ENCODE results near the gene OR2M2. TPM values are rescaled to one million over a fixed set of nuclear protein-coding genes. Genes with fewer than 3 reads are reported as not detected.

The OR2M2 gene
- total and polyA plus RNA-seq, 2 of the 4 experiments (the other 2 are of a cell fraction) = not detected

DNA sequence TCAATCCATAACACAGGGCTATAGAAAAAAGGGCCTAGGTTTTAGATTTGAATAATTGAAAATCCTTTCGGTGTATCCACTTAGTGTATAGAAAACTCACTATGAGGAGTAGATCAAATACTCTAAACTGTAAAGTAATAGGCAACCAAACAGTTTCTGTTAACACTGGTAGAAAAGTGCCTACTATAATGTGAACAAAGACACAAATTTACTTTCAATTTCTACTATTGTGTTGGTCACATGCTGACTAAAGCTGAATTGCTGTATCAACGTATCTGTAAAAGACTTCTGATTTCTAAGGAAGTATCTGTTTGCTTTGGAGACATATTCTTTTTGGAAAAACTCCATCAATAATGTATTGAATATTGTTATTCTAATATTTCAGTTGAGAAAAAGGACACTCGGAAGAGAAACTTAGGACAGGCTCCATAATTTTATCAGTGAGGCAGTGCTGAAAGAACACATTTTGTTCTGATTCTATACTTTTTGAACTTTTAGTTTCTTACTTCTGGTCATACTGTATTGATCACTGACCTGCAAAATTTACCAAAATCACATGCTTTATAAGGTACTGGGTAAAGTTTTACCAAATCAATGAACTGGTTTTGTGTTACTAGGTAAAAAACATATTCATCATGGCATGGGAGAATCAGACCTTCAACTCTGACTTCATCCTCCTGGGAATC, 30.0 kb upstream of the OR2M2 start, which contains the start of gene OR2M5:
OR2M5 (plus strand) TSS at position 636 of the 686 bp plus-strand sequence; CDS start at position 636, 0 bp downstream.
- no peak within 1 kb of the TSS for H2AK5ac ChIP-seq (ENCODE audit: low read depth, low read length)
- H2AK9ac ChIP-seq (replicated peaks; ENCODE audit: low read depth, low read length, poor library complexity) = no peak within 1 kb of the TSS
- H3K23ac ChIP-seq (ENCODE audit: low read depth, low read length) = no peak within 1 kb of the TSS
- H3K56ac ChIP-seq (ENCODE audit: extremely low read depth, insufficient read depth, low read length) = no peak within 1 kb of the TSS
- peaks cover 7% of the 10 kb centered on the region; the same call in 1 of the 2 replicates for H3K9me3 ChIP-seq (ENCODE audit: control insufficient read depth, insufficient read depth, low read length)
- in situ Hi-C loops (cut with MboI; ENCODE audit: low sequenced_read_pairs) = no loop called here
- H3K14ac ChIP-seq (replicated peaks; ENCODE audit: low read depth, low read length) = no peak within 1 kb of the TSS
- no peak within 1 kb of the TSS for H4K8ac ChIP-seq (ENCODE audit: low read depth in 2 of 2, low read length in 2 of 2)
- no peak within 1 kb of the TSS for H3K4ac ChIP-seq (ENCODE audit: low read depth, low read length)
- H3K4me3 ChIP-seq (ENCODE audit: insufficient read depth, low read depth, low read length) = no peak within 1 kb of the TSS
- POLR2A ChIA-PET (ENCODE audit: unreplicated experiment) = no interaction called here
- no peak within 1 kb of the TSS for H3K9ac ChIP-seq (ENCODE audit: low read depth, low read length)
- H3K4me1 ChIP-seq (ENCODE audit: control insufficient read depth, insufficient read depth, low read length) = no peaks in the 10 kb centered on the region
- no peak within 1 kb of the TSS for H3K18ac ChIP-seq (ENCODE audit: low read depth, low read length)
- H4K5ac ChIP-seq (ENCODE audit: low read depth, low read length) = no peak within 1 kb of the TSS
- CTCF ChIA-PET = no interaction called here
- H2BK5ac ChIP-seq (ENCODE audit: low read depth, low read length, poor library complexity, severe bottlenecking) = no peak within 1 kb of the TSS
- H4K20me1 ChIP-seq (ENCODE audit: insufficient read depth, low read length) = no peaks in the 10 kb centered on the region
- H3K79me1 ChIP-seq (ENCODE audit: low read depth in 1 of 2, low read length in 2 of 2) = no peaks in the 10 kb centered on the region
- dilution Hi-C loops (cut with HindIII; ENCODE audit: low sequenced_read_pairs, unreplicated experiment) = no loop called here
- no peak within 1 kb of the TSS for H3K27ac ChIP-seq (ENCODE audit: insufficient read depth, low read length)
- intact Hi-C loops (cut with micrococcal nuclease) = no loop called here
- TF ChIP-seq POLR2A (IDR thresholded peaks at IDR 0.05; ENCODE audit: low read depth, low read length) (no peak), MAZ (IDR thresholded peaks at IDR 0.05; ENCODE audit: borderline replicate concordance, low read depth, low read length) (no peak), CHD1 (IDR thresholded peaks at IDR 0.05; ENCODE audit: low read depth, low read length) (no peak), CEBPB (IDR thresholded peaks at IDR 0.05; ENCODE audit: low read depth, low read length) (no peak), RFX5 (IDR thresholded peaks at IDR 0.05; ENCODE audit: low read depth, low read length) (no peak), BHLHE40 (IDR thresholded peaks at IDR 0.05; ENCODE audit: low read depth, low read length) (no peak), NFE2L2 (IDR thresholded peaks at IDR 0.05; ENCODE audit: low read depth, low read length) (no peak)
- TF ChIP-seq, protein P1, sequence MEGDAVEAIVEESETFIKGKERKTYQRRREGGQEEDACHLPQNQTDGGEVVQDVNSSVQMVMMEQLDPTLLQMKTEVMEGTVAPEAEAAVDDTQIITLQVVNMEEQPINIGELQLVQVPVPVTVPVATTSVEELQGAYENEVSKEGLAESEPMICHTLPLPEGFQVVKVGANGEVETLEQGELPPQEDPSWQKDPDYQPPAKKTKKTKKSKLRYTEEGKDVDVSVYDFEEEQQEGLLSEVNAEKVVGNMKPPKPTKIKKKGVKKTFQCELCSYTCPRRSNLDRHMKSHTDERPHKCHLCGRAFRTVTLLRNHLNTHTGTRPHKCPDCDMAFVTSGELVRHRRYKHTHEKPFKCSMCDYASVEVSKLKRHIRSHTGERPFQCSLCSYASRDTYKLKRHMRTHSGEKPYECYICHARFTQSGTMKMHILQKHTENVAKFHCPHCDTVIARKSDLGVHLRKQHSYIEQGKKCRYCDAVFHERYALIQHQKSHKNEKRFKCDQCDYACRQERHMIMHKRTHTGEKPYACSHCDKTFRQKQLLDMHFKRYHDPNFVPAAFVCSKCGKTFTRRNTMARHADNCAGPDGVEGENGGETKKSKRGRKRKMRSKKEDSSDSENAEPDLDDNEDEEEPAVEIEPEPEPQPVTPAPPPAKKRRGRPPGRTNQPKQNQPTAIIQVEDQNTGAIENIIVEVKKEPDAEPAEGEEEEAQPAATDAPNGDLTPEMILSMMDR (conservative IDR thresholded peaks at IDR 0.05; ENCODE audit: low read depth, low read length) = no peak
- no CpG with 5 or more reads among the region's 3 CpGs for WGBS, 2 experiments (ENCODE audit: extremely low coverage in 2 of 2, insufficient read length in 1 of 2)
- H2BK120ac ChIP-seq (ENCODE audit: low read depth, low read length) = no peak within 1 kb of the TSS
- no peak within 1 kb of the TSS for H2BK15ac ChIP-seq (ENCODE audit: low read depth, low read length)
- ATAC-seq (ENCODE audit: low read depth) (no peak), DNase-seq (no peak)
- no peak within 1 kb of the TSS for H2BK20ac ChIP-seq (ENCODE audit: low read depth, low read length)
- H3K4me2 ChIP-seq (ENCODE audit: low read depth, low read length) = no peak within 1 kb of the TSS
- no peaks in the 10 kb centered on the region for H3K36me3 ChIP-seq (ENCODE audit: control insufficient read depth, insufficient read depth, low read length)
- H2AFZ ChIP-seq (replicated peaks; ENCODE audit: low read length, poor library complexity) = no peak within 1 kb of the TSS
- H4K91ac ChIP-seq (ENCODE audit: insufficient read depth, low read depth, low read length) = no peak within 1 kb of the TSS
- no peaks in the 10 kb centered on the region for H3K27me3 ChIP-seq (ENCODE audit: control insufficient read depth, insufficient read depth, low read length)
- BruUV-seq (replicated peaks) = no TSS peak
- H3K9me1 ChIP-seq (ENCODE audit: insufficient read depth, low read length) = no peaks in the 10 kb centered on the region
